Loucy (cell line): ENCODE measurements around the gene OR4C3.
"Not testable (repeated sequence)": the region's sequence is repeated elsewhere in the genome, so short reads cannot be mapped to it uniquely, and the experiment has no call there.

Source experiments
- CTCF ChIP-seq: fragments of 200-600 bp; sonication (generic); conservative IDR thresholded peaks from 2 replicates; pipeline ENCODE4 v1.5.1; 2014; ENCODE audit warnings: mild to moderate bottlenecking, antibody characterized with exemption, low read length
- EZH2phosphoT487 ChIP-seq: fragments of 200-600 bp; IDR thresholded peaks from 2 replicates; pipeline ENCODE4 v1.6.1; 2018; ENCODE audit warnings: antibody characterized with exemption, mild to moderate bottlenecking, moderate library complexity, borderline replicate concordance

- TF ChIP-seq CTCF, EZH2phosphoT487: not testable (repeated sequence)
Observed at GRCh38 chr11:48346286-48346685, 21.6 kb downstream of the OR4C3 start.
